HCT116 (cell line): ENCODE measurements around the gene TTYH1. TPM values are rescaled to one million over a fixed set of nuclear protein-coding genes. Genes with fewer than 3 reads are reported as not detected.

Experiments used
- ATAC-seq: fragments of 200-7000 bp; cut with Tn5 transposase; 2 replicates; pipeline ENCODE4 v1.9.1; 2020; ENCODE audit warnings: mild to moderate bottlenecking, moderate library complexity
- BruUV-seq: library from RNA; stranded (reverse); fragments of 400-500 nt; replicated peaks from 2 replicates; lab custom pipeline; 2021; lab: Mats Ljungman, UMichigan
- CTCF ChIA-PET: fragments of 300-600 bp; sonication (Branson Sonifier 250); formaldehyde crosslinking; loops from one replicate; lab custom pipeline; 2021; ENCODE audit warnings: antibody characterized with exemption; lab: Charles Lee
- POLR2A ChIA-PET: fragments of 300-600, 350-600 bp; sonication (Branson Sonifier 250); formaldehyde crosslinking; loops from one replicate; lab custom pipeline; 2021; ENCODE audit warnings: antibody characterized with exemption; lab: Charles Lee
- RAD21 ChIA-PET, 2 experiments: fragments of 300-600 bp; sonication (Branson Sonifier 250); formaldehyde crosslinking; loops; one replicate each; lab custom pipeline; 2023; ENCODE audit warnings: low total read pairs in 2 of 2; ENCODE audit not compliant: uncharacterized antibody in 2 of 2, unreplicated experiment in 2 of 2, low non-redundant PET in 1 of 2; lab: Charles Lee
- DNase-seq: peaks from one replicate; pipeline ENCODE4 v3.0.0-alpha.2; 2010; ENCODE audit warnings: low read depth, low spot score
- H2AFZ ChIP-seq: fragments of 200-600 bp; shearing (Covaris generic), sonication (generic); 2 replicates; pipeline ENCODE4 v1.6.1; 2017; ENCODE audit warnings: low read depth, mixed run types, mixed read lengths, antibody characterized with exemption, low read length; ENCODE audit not compliant: poor library complexity, severe bottlenecking
- H3K27ac ChIP-seq: 2 replicates; pipeline ENCODE4 v1.5.1; 2012; ENCODE audit warnings: low read depth, low read length
- H3K27me3 ChIP-seq: fragments of 200-600 bp; sonication (generic); 2 replicates; pipeline ENCODE4 v1.6.1; 2016; ENCODE audit warnings: mixed run types, low read length, mixed read lengths; ENCODE audit not compliant: insufficient read depth
- H3K36me3 ChIP-seq, 2 experiments: fragments of 200-500 bp in 1 of 2; fragments of 200-600 bp in 1 of 2; sonication (Bioruptor generic) in 1 of 2; sonication (generic) in 1 of 2; 2 replicates each; pipeline versions ENCODE4 v1.5.1 to v1.6.1; 2014 to 2016; ENCODE audit warnings: low read length in 2 of 2, inconsistent platforms in 1 of 2, mixed read lengths in 1 of 2, mixed run types in 1 of 2; ENCODE audit not compliant: insufficient read depth in 2 of 2, control insufficient read depth in 1 of 2
- H3K4me1 ChIP-seq, 2 experiments: fragments of 200-600 bp in 1 of 2; sonication (generic) in 1 of 2; 2 replicates each; pipeline versions ENCODE4 v1.5.1 to v1.6.1; 2012 to 2017; ENCODE audit warnings: low read length in 2 of 2, inconsistent platforms in 1 of 2, mild to moderate bottlenecking in 1 of 2, mixed read lengths in 1 of 2, mixed run types in 1 of 2, moderate library complexity in 1 of 2; ENCODE audit not compliant: insufficient read depth in 2 of 2, control insufficient read depth in 1 of 2
- H3K4me2 ChIP-seq: fragments of 200-600 bp; sonication (generic); 2 replicates; pipeline ENCODE4 v1.6.1; 2017; ENCODE audit warnings: mixed run types, low read length, mixed read lengths
- H3K4me3 ChIP-seq, 2 experiments: fragments of 200-600 bp in 1 of 2; sonication (generic) in 1 of 2; replicated peaks in 1 of 2; 2 replicates each; pipeline ENCODE4 v1.5.1; 2011 to 2016; ENCODE audit warnings: low read length in 2 of 2, control low read depth in 1 of 2, low read depth in 1 of 2, mild to moderate bottlenecking in 1 of 2, mixed read lengths in 1 of 2, mixed run types in 1 of 2
- H3K79me2 ChIP-seq: fragments of 200-600 bp; sonication (generic); 2 replicates; pipeline ENCODE4 v1.6.1; 2017; ENCODE audit warnings: mild to moderate bottlenecking, mixed run types, low read length, moderate library complexity, mixed read lengths; ENCODE audit not compliant: insufficient read depth
- H3K9ac ChIP-seq: fragments of 200-600 bp; sonication (generic); 2 replicates; pipeline ENCODE4 v1.6.1; 2016; ENCODE audit warnings: low read length, mixed read lengths
- H3K9me2 ChIP-seq: fragments of 200-600 bp; sonication (generic), shearing (Covaris generic); 2 replicates; pipeline ENCODE4 v1.6.1; 2017; ENCODE audit warnings: mixed run types, mild to moderate bottlenecking, moderate library complexity; ENCODE audit not compliant: insufficient read depth
- H3K9me3 ChIP-seq, 2 experiments: fragments of 200-500 bp in 1 of 2; fragments of 200-600 bp in 1 of 2; sonication (Bioruptor generic) in 1 of 2; sonication (generic) in 1 of 2; 2 replicates each; pipeline ENCODE4 v1.6.1; 2014 to 2017; ENCODE audit warnings: low read length in 2 of 2, mixed read lengths in 2 of 2, inconsistent platforms in 1 of 2, low read depth in 1 of 2, mild to moderate bottlenecking in 1 of 2, mixed run types in 1 of 2, moderate library complexity in 1 of 2; ENCODE audit not compliant: control insufficient read depth in 1 of 2, insufficient read depth in 1 of 2
- H4K20me1 ChIP-seq: fragments of 200-600 bp; sonication (generic), shearing (Covaris generic); 2 replicates; pipeline ENCODE4 v1.6.1; 2017; ENCODE audit warnings: mixed run types, mild to moderate bottlenecking, moderate library complexity; ENCODE audit not compliant: insufficient read depth
- CBX3 ChIP-seq: IDR thresholded peaks from 2 replicates; pipeline ENCODE4 v1.6.1; 2012; ENCODE audit warnings: low read depth
- CEBPB ChIP-seq: IDR thresholded peaks from 2 replicates; pipeline ENCODE4 v1.6.1; 2012; ENCODE audit warnings: low read depth
- CTCF ChIP-seq, 3 experiments: fragments of 200-600 bp in 1 of 3; sonication (generic) in 1 of 3; IDR thresholded peaks in 2 of 3; conservative IDR thresholded peaks in 1 of 3; 2 replicates each; pipeline ENCODE4 v1.5.1; 2012 to 2017; ENCODE audit warnings: low read depth in 2 of 3, low read length in 2 of 3, antibody characterized with exemption in 1 of 3, borderline replicate concordance in 1 of 3, control low read depth in 1 of 3, mild to moderate bottlenecking in 1 of 3, mixed read lengths in 1 of 3, mixed run types in 1 of 3, moderate library complexity in 1 of 3; ENCODE audit not compliant: insufficient read depth in 1 of 3
- EGR1 ChIP-seq: IDR thresholded peaks from 2 replicates; pipeline ENCODE4 v1.6.1; 2012; ENCODE audit warnings: low read depth
- ELF1 ChIP-seq: IDR thresholded peaks from 2 replicates; pipeline ENCODE4 v1.6.1; 2012; ENCODE audit warnings: low read depth, borderline replicate concordance
- FOSL1 ChIP-seq: IDR thresholded peaks from 2 replicates; pipeline ENCODE4 v1.6.1; 2012; ENCODE audit warnings: low read depth
- JUND ChIP-seq: IDR thresholded peaks from 2 replicates; pipeline ENCODE4 v1.6.1; 2012
- MAX ChIP-seq: IDR thresholded peaks from 2 replicates; pipeline ENCODE4 v1.6.1; 2012
- POLR2AphosphoS5 ChIP-seq: IDR thresholded peaks from 2 replicates; pipeline ENCODE4 v1.6.1; 2011; ENCODE audit warnings: mild to moderate bottlenecking, low read depth, low read length, moderate library complexity
- RAD21 ChIP-seq: IDR thresholded peaks from 2 replicates; pipeline ENCODE4 v1.6.1; 2012; ENCODE audit warnings: low read depth, mild to moderate bottlenecking
- REST ChIP-seq: IDR thresholded peaks from 2 replicates; pipeline ENCODE4 v1.6.1; 2012; ENCODE audit warnings: low read depth
- SIN3A ChIP-seq: IDR thresholded peaks from 2 replicates; pipeline ENCODE4 v1.6.1; 2012; ENCODE audit warnings: low read depth
- SP1 ChIP-seq: IDR thresholded peaks from 2 replicates; pipeline ENCODE4 v1.6.1; 2012; ENCODE audit warnings: low read depth
- SRF ChIP-seq: IDR thresholded peaks from 2 replicates; pipeline ENCODE4 v1.6.1; 2012; ENCODE audit warnings: low read depth
- TCF7L2 ChIP-seq: IDR thresholded peaks from 2 replicates; pipeline ENCODE4 v1.7.0; 2011; ENCODE audit warnings: borderline replicate concordance, inconsistent platforms; ENCODE audit not compliant: insufficient read depth, insufficient read length; ENCODE audit errors: extremely low read depth
- YY1 ChIP-seq: IDR thresholded peaks from 2 replicates; pipeline ENCODE4 v1.6.1; 2011; ENCODE audit warnings: low read length, low read depth, moderate library complexity, mild to moderate bottlenecking; ENCODE audit not compliant: insufficient replicate concordance; ENCODE audit errors: extremely low read depth
- ZBTB33 ChIP-seq: IDR thresholded peaks from 2 replicates; pipeline ENCODE4 v1.6.1; 2011; ENCODE audit warnings: mild to moderate bottlenecking, low read length, moderate library complexity; ENCODE audit not compliant: insufficient replicate concordance; ENCODE audit errors: extremely low read depth
- ZNF274 ChIP-seq: fragments of 200-500 bp; sonication (Bioruptor generic); IDR thresholded peaks from 2 replicates; pipeline ENCODE4 v1.6.1; 2014; ENCODE audit warnings: mild to moderate bottlenecking, low read depth, low read length, inconsistent platforms
- intact Hi-C: fragments of 100-400 bp; cut with micrococcal nuclease; formaldehyde crosslinking; loops from 2 replicates; pipeline ENCODE4 v1.10.0; 2022
- total RNA-seq: library from RNA; stranded (reverse); gene quantifications from one replicate; pipeline ENCODE4 v1.2.1, GENCODE V29; 2021; ENCODE audit not compliant: unreplicated experiment
- TF ChIP-seq, protein P1 (sequence below): IDR thresholded peaks from 2 replicates; pipeline ENCODE4 v1.6.1; 2012

Gene TTYH1
- total RNA-seq, 1 experiment from 2014 or later, result 0.37 TPM

GRCh38 chr19:54408456-54409026 lies 6.7 kb upstream of the TTYH1 start:
- H3K9ac ChIP-seq, result no peak overlapping the region
- DNase-seq (no peak), ATAC-seq (no peak)
- H3K36me3 ChIP-seq, result no peaks in the 10 kb centered on the region
- ChIA-PET CTCF (interaction anchor here (0.9 kb wide), 1 partner anchor 18 kb away, joined by 3 read pairs; no protein-coding TSS in a partner anchor), RAD21 (no interaction called here), POLR2A (no interaction called here)
- no peaks in the 10 kb centered on the region for H3K4me1 ChIP-seq
- H3K27me3 ChIP-seq, result peaks cover 10% of the 10 kb centered on the region; the same call in 1 of the 2 replicates
- H3K9me2 ChIP-seq, result no peaks in the 10 kb centered on the region
- no peaks in the 10 kb centered on the region for H3K79me2 ChIP-seq
- H3K9me3 ChIP-seq, result no peaks in the 10 kb centered on the region
- intact Hi-C loops, result no loop called here
- no peak overlapping the region for H3K27ac ChIP-seq
- TF ChIP-seq CEBPB (no peak), TCF7L2 (no peak), JUND (no peak), SRF (no peak), RAD21 (no peak), YY1 (no peak), CTCF (IDR thresholded peaks at IDR 0.05 in 2 of 3, conservative IDR thresholded peaks at IDR 0.05 in 1 of 3; ENCODE audit: borderline replicate concordance in 1 of 3, insufficient read depth in 1 of 3, low read depth in 2 of 3, low read length in 2 of 3) (no peak), ELF1 (no peak), ZNF274 (no peak), POLR2AphosphoS5 (no peak), CBX3 (no peak), SP1 (no peak), SIN3A (no peak), EGR1 (no peak), ZBTB33 (no peak), MAX (no peak), FOSL1 (no peak), REST (no peak)
- TF ChIP-seq, protein P1, sequence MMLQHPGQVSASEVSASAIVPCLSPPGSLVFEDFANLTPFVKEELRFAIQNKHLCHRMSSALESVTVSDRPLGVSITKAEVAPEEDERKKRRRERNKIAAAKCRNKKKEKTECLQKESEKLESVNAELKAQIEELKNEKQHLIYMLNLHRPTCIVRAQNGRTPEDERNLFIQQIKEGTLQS, result no peak
- H2AFZ ChIP-seq, result no peak overlapping the region
- H3K4me3 ChIP-seq, result no peak overlapping the region
- BruUV-seq, result no TSS peak
- H3K4me2 ChIP-seq, result no peak overlapping the region
- H4K20me1 ChIP-seq, result no peaks in the 10 kb centered on the region
